HG03442 (cell line): ENCODE data around the gene CDC25B.
"Not testable (repeated sequence)": the region's sequence is repeated elsewhere in the genome, so short reads cannot be mapped to it uniquely, and the experiment has no call there.

ENCODE experiments used
- ATAC-seq: cut with Tn5 transposase; IDR thresholded peaks from one replicate; pipeline ENCODE4 v1.9.1; 2021; ENCODE audit warnings: mild to moderate bottlenecking, moderate library complexity; ENCODE audit not compliant: unreplicated experiment

The CDC25B gene

GRCh38 chr20:3821996-3822395 lies 25.9 kb downstream of the CDC25B start:
- ATAC-seq: no peak

- ATAC-seq: no peak
Observed at GRCh38 chr20:3823881-3824280, 27.8 kb downstream of the CDC25B start.

GRCh38 chr20:3825526-3825925 lies 29.4 kb downstream of the CDC25B start:
- no peak for ATAC-seq

GRCh38 chr20:3826420-3826819 lies 30.3 kb downstream of the CDC25B start:
- ATAC-seq: no peak

GRCh38 chr20:3828798-3829197 lies 32.7 kb downstream of the CDC25B start:
- ATAC-seq: no peak

- ATAC-seq: not testable (repeated sequence)
Observed at GRCh38 chr20:3829891-3830290, 33.8 kb downstream of the CDC25B start.

- no peak for ATAC-seq
Observed at GRCh38 chr20:3836132-3836531, 40.0 kb downstream of the CDC25B start.

GRCh38 chr20:3839328-3839727 lies 43.2 kb downstream of the CDC25B start:
- no peak for ATAC-seq

- ATAC-seq: not testable (repeated sequence)
Observed at GRCh38 chr20:3840201-3840600, 44.1 kb downstream of the CDC25B start.

GRCh38 chr20:3842348-3842930 lies 46.3 kb downstream of the CDC25B start:
- no peak for ATAC-seq

GRCh38 chr20:3843490-3843889 lies 47.4 kb downstream of the CDC25B start:
- ATAC-seq: no peak

- ATAC-seq: not testable (repeated sequence)
Observed at GRCh38 chr20:3843990-3844619, 48.0 kb downstream of the CDC25B start.

GRCh38 chr20:3846378-3846739 lies 50.2 kb downstream of the CDC25B start:
- no peak for ATAC-seq

- ATAC-seq: peak; percentile 86
Observed at GRCh38 chr20:3846740-3847428, 50.8 kb downstream of the CDC25B start, which contains the start of gene MAVS. Gene MAVS (plus strand): TSS chr20:3846834. CDS start chr20:3854625, 7,791 bp downstream.

GRCh38 chr20:3847429-3847940 lies 51.4 kb downstream of the CDC25B start:
- no peak for ATAC-seq

- no peak for ATAC-seq
Observed at GRCh38 chr20:3848565-3848964, 52.5 kb downstream of the CDC25B start.

GRCh38 chr20:3854462-3854871 lies 58.4 kb downstream of the CDC25B start:
- ATAC-seq: no peak
